MCF 10A (cell line): ENCODE results near the gene ATP5F1B. TPM values are rescaled to one million over a fixed set of nuclear protein-coding genes. Genes with fewer than 3 reads are reported as not detected.
"Not testable (repeated sequence)": the region's sequence is repeated elsewhere in the genome, so short reads cannot be mapped to it uniquely, and the experiment has no call there.

Source experiments
- BruUV-seq: library from RNA; stranded (reverse); fragments of 400-500 nt; replicated peaks from 2 replicates; lab custom pipeline; 2021; lab: Mats Ljungman, UMichigan
- CTCF ChIA-PET: fragments of 300-600 bp; sonication (Branson Sonifier 250); formaldehyde crosslinking; extraction: SDS; loops from one replicate; lab custom pipeline; 2021; ENCODE audit warnings: antibody characterized with exemption, inconsistent platforms; lab: Yijun Ruan, JAX
- POLR2A ChIA-PET: fragments of 300-600, 350-650 bp; sonication (Branson Sonifier 250); formaldehyde crosslinking; extraction: SDS; loops from one replicate; lab custom pipeline; 2020; ENCODE audit warnings: antibody characterized with exemption, inconsistent platforms; lab: Yijun Ruan, JAX
- DNase-seq: peaks from one replicate; pipeline ENCODE4 v3.0.0-alpha.2; 2018; ENCODE audit not compliant: unreplicated experiment
- H3K27ac Mint-ChIP-seq: one replicate; pipeline ENCODE4 v1.8.0; 2022; ENCODE audit warnings: mild to moderate bottlenecking, low read depth, mixed read lengths; ENCODE audit not compliant: unreplicated experiment
- H3K27me3 Mint-ChIP-seq: one replicate; pipeline ENCODE4 v1.8.0; 2022; ENCODE audit warnings: mixed read lengths; ENCODE audit not compliant: insufficient read depth, unreplicated experiment
- H3K36me3 Mint-ChIP-seq: one replicate; pipeline ENCODE4 v1.8.0; 2022; ENCODE audit warnings: mild to moderate bottlenecking, moderate library complexity, mixed read lengths; ENCODE audit not compliant: insufficient read depth, unreplicated experiment
- H3K4me1 Mint-ChIP-seq: one replicate; pipeline ENCODE4 v1.8.0; 2022; ENCODE audit warnings: mixed read lengths; ENCODE audit not compliant: insufficient read depth, unreplicated experiment
- H3K4me3 Mint-ChIP-seq: one replicate; pipeline ENCODE4 v1.8.0; 2022; ENCODE audit warnings: mild to moderate bottlenecking, moderate library complexity, mixed read lengths; ENCODE audit not compliant: unreplicated experiment
- H3K9me3 Mint-ChIP-seq: one replicate; pipeline ENCODE4 v1.8.0; 2022; ENCODE audit warnings: mixed read lengths; ENCODE audit not compliant: unreplicated experiment
- CTCF ChIP-seq: fragments of 200-600 bp; IDR thresholded peaks from one replicate; pipeline ENCODE4 v1.8.0; 2022; ENCODE audit warnings: antibody characterized with exemption, mild to moderate bottlenecking; ENCODE audit not compliant: unreplicated experiment
- intact Hi-C: fragments of 100-400 bp; cut with micrococcal nuclease; formaldehyde crosslinking; loops from 2 replicates; pipeline ENCODE4 v1.14.1; 2022
- total RNA-seq: library from RNA; stranded (reverse); gene quantifications from 2 replicates; pipeline ENCODE4 v1.2.3, GENCODE V29; 2022

The ATP5F1B gene
- total RNA-seq, 1 experiment from 2014 or later = 909 TPM

GRCh38 chr12:56657416-56658379 is 11.9 kb upstream of the ATP5F1B start:
- Mint-ChIP-seq H3K4me3 (no peak overlapping the region), H3K27me3 (no peaks in the 10 kb centered on the region), H3K4me1 (peaks cover 6% of the 10 kb centered on the region), H3K27ac (no peak overlapping the region), H3K36me3 (peaks cover 34% of the 10 kb centered on the region), H3K9me3 (peaks cover 9% of the 10 kb centered on the region)
- no TSS peak for BruUV-seq
- ChIA-PET CTCF (interaction anchor here (0.6 to 1.5 kb wide), 3 partner anchors 21 to 1895 kb away, joined by 3 to 8 read pairs (median 3); no protein-coding TSS in a partner anchor), POLR2A (interaction anchor here (0.6 to 2.7 kb wide), 10 partner anchors 11 to 360 kb away, joined by 3 to 12 read pairs (median 4); partner anchors contain the start of gene ATP5F1B)
- no peak for TF ChIP-seq CTCF
- intact Hi-C loops = no loop called here
- DNase-seq = peak; percentile 43

GRCh38 chr12:56653781-56654180 is 8.0 kb upstream of the ATP5F1B start:
- BruUV-seq, DNase-seq, H3K27me3 Mint-ChIP-seq, H3K27ac Mint-ChIP-seq, intact Hi-C loops, H3K9me3 Mint-ChIP-seq, CTCF ChIA-PET, H3K4me1 Mint-ChIP-seq, H3K4me3 Mint-ChIP-seq: not testable (repeated sequence)
- peaks cover 12% of the 10 kb centered on the region for H3K36me3 Mint-ChIP-seq
- POLR2A ChIA-PET = interaction anchor here (1.0 to 1.2 kb wide), 2 partner anchors 7 to 26 kb away, joined by 3 to 5 read pairs; partner anchors contain the start of gene ATP5F1B

GRCh38 chr12:56648023-56648422 is 2.2 kb upstream of the ATP5F1B start:
- CTCF ChIA-PET = interaction anchor here (1.0 to 3.7 kb wide), 2 partner anchors 10 to 12 kb away, joined by 4 to 36 read pairs; no protein-coding TSS in a partner anchor
- H3K36me3 Mint-ChIP-seq = peaks cover 33% of the 10 kb centered on the region

GRCh38 chr12:56645201-56645716 is 525 bp downstream of the ATP5F1B start:
- TF ChIP-seq CTCF = no peak
- ChIA-PET CTCF (interaction anchor here (0.8 to 3.7 kb wide), 2 partner anchors 9 to 12 kb away, joined by 3 to 36 read pairs; no protein-coding TSS in a partner anchor), POLR2A (interaction anchor here (0.6 to 5.8 kb wide), 24 partner anchors 10 to 466 kb away, joined by 3 to 115 read pairs (median 4); partner anchors contain the start of genes BAZ2A, NACA, PAN2 and PTGES3)
- Mint-ChIP-seq H3K4me1 (peaks cover 9% of the 10 kb centered on the region), H3K9me3 (no peaks in the 10 kb centered on the region), H3K36me3 (peaks cover 58% of the 10 kb centered on the region), H3K4me3 (peak overlapping the region; percentile 74), H3K27ac (peak overlapping the region; percentile 93), H3K27me3 (no peaks in the 10 kb centered on the region)
- BruUV-seq = TSS peak; percentile 66
- intact Hi-C loops = no loop called here
- DNase-seq = no peak

More at GRCh38 chr12:56648023-56648422, 2.2 kb upstream of the ATP5F1B start:
- POLR2A ChIA-PET = interaction anchor here (1.1 to 3.8 kb wide), 4 partner anchors 15 to 125 kb away, joined by 3 to 24 read pairs (median 14); partner anchors contain the start of gene RBMS2
- intact Hi-C loops, H3K9me3 Mint-ChIP-seq, H3K27ac Mint-ChIP-seq, BruUV-seq, H3K4me1 Mint-ChIP-seq, DNase-seq, H3K27me3 Mint-ChIP-seq, H3K4me3 Mint-ChIP-seq: not testable (repeated sequence)
